ENCODE measurements around the gene NUP210L.

DNA sequence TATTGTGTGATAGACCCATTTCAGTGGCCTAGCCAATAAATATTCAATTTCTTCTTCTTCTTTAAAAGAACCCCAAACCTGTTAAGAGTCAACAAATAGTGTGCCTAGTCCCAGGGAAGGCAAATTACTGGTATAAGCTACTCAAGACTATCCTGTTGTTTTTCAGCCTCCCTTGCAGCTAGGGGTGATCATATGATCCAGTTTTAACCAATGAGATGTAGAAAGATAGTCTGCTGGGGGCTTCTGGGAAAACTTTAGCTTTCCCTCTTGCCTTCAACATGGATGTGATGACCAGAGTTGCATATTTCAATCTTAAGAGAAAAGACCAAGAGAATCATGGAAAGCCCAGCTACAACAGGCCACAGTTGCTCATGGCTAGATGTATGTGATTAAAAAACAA is 4.7 kb upstream of the NUP210L start:
- TF ChIP-seq CTCF (IDR thresholded peaks at IDR 0.05; ENCODE audit: insufficient read depth, low read length) (no peak), REST (IDR thresholded peaks at IDR 0.05; ENCODE audit: insufficient replicate concordance, low read depth) (no peak), GABPA (IDR thresholded peaks at IDR 0.05; ENCODE audit: low read depth) (no peak), POLR2AphosphoS5 (IDR thresholded peaks at IDR 0.05; ENCODE audit: low read depth) (no peak)
